ENCODE data around the gene SMOC2.

- TF ChIP-seq POLR2A (IDR thresholded peaks at IDR 0.05; ENCODE audit: low read depth, low read length) (no peak), CTCF (conservative IDR thresholded peaks at IDR 0.05; ENCODE audit: low read depth, low read length) (no peak), NFE2L2 (IDR thresholded peaks at IDR 0.05; ENCODE audit: low read depth, low read length) (no peak), FOS (IDR thresholded peaks at IDR 0.05; ENCODE audit: low read depth, low read length) (no peak), MXI1 (IDR thresholded peaks at IDR 0.05; ENCODE audit: borderline replicate concordance, low read depth, low read length) (no peak), RAD21 (IDR thresholded peaks at IDR 0.05; ENCODE audit: low read length) (no peak)
These were observed 272.9 kb downstream of the SMOC2 start for GRCh38 chr6:168713839-168714238.

Data from IMR-90 (cell line).